Subcutaneous adipose tissue (tissue), 4 donors: Measurements from ENCODE around the gene ISCA2. TPM values are rescaled to one million over a fixed set of nuclear protein-coding genes. Genes with fewer than 3 reads are reported as not detected.

Experiments used
- total RNA-seq, 4 donors: library from RNA; depleted of rRNA; stranded (reverse); fragments of >200 nt; gene quantifications; one replicate each; pipeline ENCODE4 v1.1.0, GENCODE V29; 2016
- TF ChIP-seq, protein P1 (sequence below): fragments of 450-650 bp; IDR thresholded peaks from one replicate; pipeline ENCODE4 v1.5.1; 2016; ENCODE audit warnings: low read depth, mild to moderate bottlenecking, control low read depth, antibody characterized with exemption, moderate library complexity

Gene ISCA2
- total RNA-seq, 4 donors from 2014 or later, result 10.3 to 19.4 (median 10.8) TPM

- TF ChIP-seq, protein P1, sequence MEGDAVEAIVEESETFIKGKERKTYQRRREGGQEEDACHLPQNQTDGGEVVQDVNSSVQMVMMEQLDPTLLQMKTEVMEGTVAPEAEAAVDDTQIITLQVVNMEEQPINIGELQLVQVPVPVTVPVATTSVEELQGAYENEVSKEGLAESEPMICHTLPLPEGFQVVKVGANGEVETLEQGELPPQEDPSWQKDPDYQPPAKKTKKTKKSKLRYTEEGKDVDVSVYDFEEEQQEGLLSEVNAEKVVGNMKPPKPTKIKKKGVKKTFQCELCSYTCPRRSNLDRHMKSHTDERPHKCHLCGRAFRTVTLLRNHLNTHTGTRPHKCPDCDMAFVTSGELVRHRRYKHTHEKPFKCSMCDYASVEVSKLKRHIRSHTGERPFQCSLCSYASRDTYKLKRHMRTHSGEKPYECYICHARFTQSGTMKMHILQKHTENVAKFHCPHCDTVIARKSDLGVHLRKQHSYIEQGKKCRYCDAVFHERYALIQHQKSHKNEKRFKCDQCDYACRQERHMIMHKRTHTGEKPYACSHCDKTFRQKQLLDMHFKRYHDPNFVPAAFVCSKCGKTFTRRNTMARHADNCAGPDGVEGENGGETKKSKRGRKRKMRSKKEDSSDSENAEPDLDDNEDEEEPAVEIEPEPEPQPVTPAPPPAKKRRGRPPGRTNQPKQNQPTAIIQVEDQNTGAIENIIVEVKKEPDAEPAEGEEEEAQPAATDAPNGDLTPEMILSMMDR, result no peak
Measured at GRCh38 chr14:74462993-74463392, 30.6 kb upstream of the ISCA2 start.

- TF ChIP-seq, protein P1, result no peak
Measured at GRCh38 chr14:74463697-74464096, 29.9 kb upstream of the ISCA2 start.

GRCh38 chr14:74464785-74465184 is 28.8 kb upstream of the ISCA2 start:
- TF ChIP-seq, protein P1, result no peak

GRCh38 chr14:74465335-74465734 is 28.2 kb upstream of the ISCA2 start:
- TF ChIP-seq, protein P1, result no peak

DNA sequence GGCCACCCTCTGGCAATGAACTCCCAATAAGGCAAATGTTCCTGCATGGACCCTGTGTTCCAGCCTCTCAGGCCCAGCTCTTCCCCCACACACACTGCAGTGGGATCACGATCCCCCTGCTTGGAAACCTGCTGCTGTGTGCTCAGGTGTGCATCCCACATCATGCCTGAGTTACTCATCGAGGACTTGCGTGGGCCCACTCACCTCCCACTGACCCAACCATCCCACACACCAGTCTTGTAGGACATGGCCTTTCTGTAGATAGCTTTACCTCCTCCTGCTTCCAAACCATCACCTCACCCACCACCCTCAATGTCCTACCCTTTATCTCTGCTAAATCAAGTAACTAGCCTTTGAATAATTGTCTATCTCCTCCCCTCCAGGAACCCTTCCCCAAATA is 25.1 kb upstream of the ISCA2 start:
- TF ChIP-seq, protein P1, result no peak

- TF ChIP-seq, protein P1, result no peak
Measured at GRCh38 chr14:74469548-74470518, 23.7 kb upstream of the ISCA2 start.

DNA sequence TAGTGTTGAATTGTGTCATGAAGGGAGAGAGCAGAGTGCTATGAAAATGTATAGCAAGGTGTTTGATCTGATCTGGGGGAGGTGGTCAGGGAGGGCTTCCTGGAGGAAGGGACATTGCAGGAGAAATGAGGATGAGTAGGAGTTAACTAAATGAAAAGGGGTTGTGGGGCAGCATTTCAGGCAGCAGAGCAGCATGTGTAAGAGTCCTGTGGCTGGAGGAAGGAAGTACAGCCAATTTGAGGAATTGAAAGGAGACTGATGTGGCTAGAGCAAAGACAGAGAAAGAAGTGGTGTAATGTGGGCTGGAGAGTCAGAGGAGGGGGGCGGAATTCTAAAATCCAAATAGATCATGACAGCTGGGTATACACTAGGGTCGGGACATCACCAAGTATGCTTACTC is 21.0 kb upstream of the ISCA2 start:
- TF ChIP-seq, protein P1, result no peak
